B cell (primary cell): ENCODE data around the gene CACNB2.

ENCODE experiments used
- CTCF ChIP-seq: fragments of 200-600 bp; IDR thresholded peaks from one replicate; pipeline ENCODE4 v1.8.0; 2022; ENCODE audit warnings: antibody characterized with exemption, mild to moderate bottlenecking
- EZH2 ChIP-seq: IDR thresholded peaks from 2 replicates; pipeline ENCODE4 v1.6.1; 2012; ENCODE audit warnings: borderline replicate concordance, low read depth, mild to moderate bottlenecking, moderate library complexity, low read length; ENCODE audit not compliant: insufficient read depth, poor library complexity, severe bottlenecking

GRCh38 chr10:18377898-18378297 is 237.7 kb downstream of the CACNB2 start:
- TF ChIP-seq CTCF (no peak), EZH2 (no peak)
